Adrenal gland (tissue), 12 donors: ENCODE results near the gene LRP1. TPM values are rescaled to one million over a fixed set of nuclear protein-coding genes. Genes with fewer than 3 reads are reported as not detected.

ENCODE experiments used
- DNase-seq, 7 donors: peaks; one replicate each; pipeline ENCODE4 v3.0.0-alpha.2; 2019 to 2020
- H3K27ac ChIP-seq, 5 donors: fragments of 200-600 bp; sonication (generic) in 4 of 5; 1 replicate in 3 of 5; 2 replicates in 2 of 5; pipeline versions ENCODE4 v1.5.1 to v1.8.0; 2016 to 2020; ENCODE audit warnings: mild to moderate bottlenecking in 1 of 5
- H3K27me3 ChIP-seq: fragments of 200-600 bp; 2 replicates; pipeline ENCODE4 v1.8.0; 2021
- H3K36me3 ChIP-seq, 2 donors: fragments of 200-600 bp; replicated peaks in 1 of 2; 1 replicate in 1 of 2; 2 replicates in 1 of 2; pipeline versions ENCODE4 v1.5.1 to v1.8.0; 2018 to 2022
- H3K4me1 ChIP-seq, 2 donors: fragments of 200-600 bp; replicated peaks in 1 of 2; 1 replicate in 1 of 2; 2 replicates in 1 of 2; pipeline versions ENCODE4 v1.5.1 to v1.8.0; 2018 to 2021
- H3K4me3 ChIP-seq, 4 donors: fragments of 200-600 bp; sonication (generic) in 3 of 4; one replicate each; pipeline ENCODE4 v1.5.1; 2016 to 2018
- H3K9me3 ChIP-seq, 3 donors: fragments of 200-600 bp; sonication (generic) in 1 of 3; replicated peaks in 1 of 3; 1 replicate in 2 of 3; 2 replicates in 1 of 3; pipeline versions ENCODE4 v1.5.1 to v1.8.0; 2016 to 2021
- CTCF ChIP-seq, 6 experiments: fragments of 450-650 bp in 4 of 6; fragments of 200-600 bp in 2 of 6; sonication (generic) in 1 of 6; IDR thresholded peaks; 1 replicate in 5 of 6; 2 replicates in 1 of 6; pipeline versions ENCODE4 v1.5.1 to v1.8.0; 2016 to 2021; ENCODE audit warnings: antibody characterized with exemption in 6 of 6, mild to moderate bottlenecking in 2 of 6, moderate library complexity in 1 of 6
- POLR2A ChIP-seq, 2 donors: fragments of 450-650 bp; IDR thresholded peaks; one replicate each; pipeline ENCODE4 v1.6.1; 2017; ENCODE audit warnings: antibody characterized with exemption in 2 of 2, mild to moderate bottlenecking in 2 of 2, moderate library complexity in 1 of 2
- WGBS, 4 donors: extraction: QIAGEN DNeasy Blood & Tissue Kit in 2 of 4; methylation state at CpG; one replicate each; pipeline versions ENCODE4 v1.1.5 to v1.1.7; 2013 to 2017; 5-methylcytosine and 5-hydroxymethylcytosine counted together
- intact Hi-C, 2 donors: fragments of 100-400 bp; cut with DNase I; formaldehyde crosslinking; loops; one replicate each; pipeline versions ENCODE4 v1.14.1 to v1.15.0; 2022 to 2023
- polyA plus RNA-seq, 3 donors: library from polyadenylated mRNA; stranded (reverse); fragments of 200-250 nt in 2 of 3; fragments of 350-450 nt in 1 of 3; fragmentation: Illumina TruSeq in 1 of 3; extraction: RNeasy Lipid Tissue Mini Kit (QIAGEN cat#74804) in 1 of 3; gene quantifications; one replicate each; pipeline ENCODE4 v1.2.3, GENCODE V29; 2013 to 2014
- total RNA-seq, 9 donors: library from RNA; depleted of rRNA in 4 of 9; stranded (reverse); fragments of >200 nt in 4 of 9; fragments of 120-200 nt in 1 of 9; fragmentation: NEBNext Ultra II Directional in 1 of 9; extraction: Animal tissue kit (Norgen Biotek cat#: 25700) in 1 of 9; gene quantifications; one replicate each; pipeline versions ENCODE4 v1.1.0 to v1.2.4, GENCODE V29; 2013 to 2023
- donor health status: healthy with polysubstance abuse.
- donor health status: Bipolar disorder and iron deficiency.
- donor health status: DM: yes; HTN: yes; CAD: no.
- donor health status: DM: no; HTN: no; CAD: no.
- donor health status: DM: no; HTN: no; CAD: no.
- donor health status: DM: yes; HTN: yes; CAD: no.

LRP1 gene
- total and polyA plus RNA-seq, 12 donors = 18.4 to 307 (median 138) TPM

DNA sequence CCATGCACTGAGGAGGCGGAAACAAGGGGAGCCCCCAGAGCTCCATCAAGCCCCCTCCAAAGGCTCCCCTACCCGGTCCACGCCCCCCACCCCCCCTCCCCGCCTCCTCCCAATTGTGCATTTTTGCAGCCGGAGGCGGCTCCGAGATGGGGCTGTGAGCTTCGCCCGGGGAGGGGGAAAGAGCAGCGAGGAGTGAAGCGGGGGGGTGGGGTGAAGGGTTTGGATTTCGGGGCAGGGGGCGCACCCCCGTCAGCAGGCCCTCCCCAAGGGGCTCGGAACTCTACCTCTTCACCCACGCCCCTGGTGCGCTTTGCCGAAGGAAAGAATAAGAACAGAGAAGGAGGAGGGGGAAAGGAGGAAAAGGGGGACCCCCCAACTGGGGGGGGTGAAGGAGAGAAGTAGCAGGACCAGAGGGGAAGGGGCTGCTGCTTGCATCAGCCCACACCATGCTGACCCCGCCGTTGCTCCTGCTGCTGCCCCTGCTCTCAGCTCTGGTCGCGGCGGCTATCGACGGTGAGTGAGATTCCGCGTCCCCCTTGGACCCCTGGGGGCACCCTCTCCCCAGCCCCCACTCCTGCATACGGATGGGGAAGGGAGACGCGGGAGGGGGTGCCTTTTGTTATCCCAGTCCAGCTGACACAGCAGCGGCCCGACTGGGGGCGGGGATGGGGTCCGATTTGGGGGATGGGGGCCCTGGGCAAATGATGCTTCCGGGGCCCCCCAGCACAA, 400 bp downstream of the LRP1 start:
- intact Hi-C loops = no loop called here
- Histone ChIP-seq H3K36me3 (no peaks in the 10 kb centered on the region), H3K4me3 (peak overlapping the region in 3 of 4 donors; percentile 51 to 84 (median 73)), H3K27ac (peak overlapping the region in 4 of 5 donors; percentile 41 to 97 (median 78)), H3K4me1 (peaks cover 4 to 42% of the 10 kb centered on the region in 2 donors), H3K9me3 (no peaks in the 10 kb centered on the region), H3K27me3 (no peaks in the 10 kb centered on the region)
- TF ChIP-seq POLR2A (IDR thresholded peaks at IDR 0.05) = no peak
- TF ChIP-seq CTCF (IDR thresholded peaks at IDR 0.05) = no peak
- WGBS, 4 donors = 1 to 15% (median 8%) methylated on average over 10 to 35 of the region's 35 CpGs
- peak in 1 of 7 donors; percentile 42 for DNase-seq

- Histone ChIP-seq H3K36me3 (no peaks in the 10 kb centered on the region), H3K27ac (peak overlapping the region; percentile 41 to 97 (median 62)), H3K4me1 (peaks cover 4 to 49% of the 10 kb centered on the region in 2 donors), H3K4me3 (peak overlapping the region in 2 of 4 donors; percentile 73 to 84), H3K9me3 (no peaks in the 10 kb centered on the region), H3K27me3 (no peaks in the 10 kb centered on the region)
- no peak for TF ChIP-seq POLR2A (IDR thresholded peaks at IDR 0.05)
- no peak for TF ChIP-seq CTCF (IDR thresholded peaks at IDR 0.05)
- 39 to 43% (median 39%) methylated on average over 4 to 12 of the region's 12 CpGs for WGBS, 4 donors
- intact Hi-C loops = no loop called here
- DNase-seq = no peak
Observed at GRCh38 chr12:57129321-57129842, 1.1 kb downstream of the LRP1 start.

DNA sequence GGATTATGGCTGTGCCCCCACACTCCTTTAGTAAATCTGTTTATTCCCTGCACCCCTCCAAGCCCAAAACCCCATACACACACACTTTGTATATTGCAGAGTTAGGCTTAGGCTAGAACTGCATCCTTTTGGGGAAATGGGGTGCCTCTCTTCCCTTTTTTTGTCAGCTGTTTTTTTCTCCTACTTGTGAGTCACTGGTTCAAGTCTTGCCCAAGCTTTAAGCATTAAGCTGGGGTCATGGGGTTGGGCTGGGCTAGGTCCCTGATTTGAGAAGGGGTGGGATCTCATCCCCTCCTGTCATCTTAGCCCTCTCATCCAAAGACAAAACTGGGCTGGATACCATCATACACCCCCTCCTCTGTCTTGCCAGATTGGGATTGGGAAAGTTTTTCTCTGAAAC, 1.6 kb downstream of the LRP1 start:
- H3K4me1 ChIP-seq = peaks cover 4 to 54% of the 10 kb centered on the region in 2 donors
- intact Hi-C loops = loop anchor here in 1 of 2 donors (5.0 kb wide), 1 partner anchor 47 kb away; no protein-coding TSS in a partner anchor

More for the DNA sequence above, 1.6 kb downstream of the LRP1 start:
- Histone ChIP-seq H3K27me3 (no peaks in the 10 kb centered on the region), H3K9me3 (no peaks in the 10 kb centered on the region), H3K27ac (peak overlapping the region in 4 of 5 donors; percentile 45 to 97 (median 78)), H3K36me3 (no peaks in the 10 kb centered on the region), H3K4me3 (peak overlapping the region in 1 of 4 donors; percentile 84)
- no peak for TF ChIP-seq CTCF (IDR thresholded peaks at IDR 0.05)
- TF ChIP-seq POLR2A (IDR thresholded peaks at IDR 0.05) = no peak
- peak in 2 of 7 donors; percentile 51 to 64 for DNase-seq
